Renal pelvis (tissue), 4 donors: ENCODE results near the gene TNRC18. TPM values are rescaled to one million over a fixed set of nuclear protein-coding genes. Genes with fewer than 3 reads are reported as not detected.

Experiments
- DNase-seq: peaks from one replicate; pipeline ENCODE4 v3.0.0-alpha.2; 2013
- polyA plus RNA-seq, 3 donors: library from polyadenylated mRNA; unstranded; fragments of 120-200 nt; gene quantifications; one replicate each; pipeline ENCODE4 v1.2.1, GENCODE V29; 2013; ENCODE audit not compliant: insufficient read length in 3 of 3

The TNRC18 gene
- polyA plus RNA-seq, 3 donors, result 126 to 150 (median 132) TPM

DNA sequence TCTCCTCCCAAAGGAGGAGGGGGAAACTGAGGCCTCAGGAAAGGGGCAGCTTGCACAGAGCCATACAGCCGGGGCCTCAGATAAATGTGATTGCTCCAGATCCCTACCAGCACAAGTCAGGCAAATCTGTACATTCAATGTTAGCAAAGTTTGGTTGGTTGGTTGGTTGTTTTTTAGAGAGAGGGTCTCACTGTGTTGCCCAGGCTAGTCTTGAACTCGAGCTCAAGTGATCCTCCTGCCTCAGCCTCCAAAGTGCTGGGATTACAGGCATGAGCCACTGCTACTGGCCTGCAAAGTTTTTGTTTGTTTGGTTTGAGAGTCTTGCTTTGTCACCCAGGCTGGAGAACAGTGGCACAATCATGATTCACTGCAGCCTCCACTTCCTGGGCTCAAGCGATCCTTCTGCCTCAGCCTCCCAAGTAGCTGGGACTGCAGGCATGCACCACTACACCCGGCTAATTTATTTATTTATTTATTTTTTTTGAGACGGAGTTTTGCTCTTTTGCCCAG is 30.0 kb upstream of the TNRC18 start:
- no peak for DNase-seq

DNA sequence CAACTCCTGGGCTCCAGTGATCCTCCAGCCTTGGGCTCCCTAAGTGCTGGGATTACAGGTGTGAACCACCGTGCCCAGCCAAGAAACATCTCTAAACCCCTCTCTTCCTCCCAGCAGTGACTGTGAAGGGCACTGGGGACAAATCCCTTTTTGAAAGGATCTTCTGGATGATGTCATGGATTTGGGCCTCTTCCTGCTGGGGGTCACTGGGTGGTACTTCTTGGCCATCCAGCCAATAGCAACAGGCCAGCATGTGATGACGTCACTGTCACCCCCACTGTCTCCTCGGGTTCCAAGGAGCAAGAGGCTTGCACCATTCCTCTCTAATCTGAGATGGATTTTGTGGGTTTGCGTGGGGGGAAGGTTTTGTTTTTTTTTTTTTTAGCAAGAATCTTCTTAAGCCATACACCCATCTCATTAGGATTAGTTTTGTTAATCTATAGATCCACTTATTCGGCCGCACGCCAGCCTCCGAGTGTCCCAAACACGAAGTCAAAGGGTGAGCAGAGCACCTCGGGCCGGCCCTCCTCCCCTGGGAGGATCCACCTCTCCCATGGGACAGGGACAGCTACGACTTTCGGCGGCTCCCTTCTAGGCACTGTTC is 29.4 kb upstream of the TNRC18 start:
- DNase-seq, result no peak

DNA sequence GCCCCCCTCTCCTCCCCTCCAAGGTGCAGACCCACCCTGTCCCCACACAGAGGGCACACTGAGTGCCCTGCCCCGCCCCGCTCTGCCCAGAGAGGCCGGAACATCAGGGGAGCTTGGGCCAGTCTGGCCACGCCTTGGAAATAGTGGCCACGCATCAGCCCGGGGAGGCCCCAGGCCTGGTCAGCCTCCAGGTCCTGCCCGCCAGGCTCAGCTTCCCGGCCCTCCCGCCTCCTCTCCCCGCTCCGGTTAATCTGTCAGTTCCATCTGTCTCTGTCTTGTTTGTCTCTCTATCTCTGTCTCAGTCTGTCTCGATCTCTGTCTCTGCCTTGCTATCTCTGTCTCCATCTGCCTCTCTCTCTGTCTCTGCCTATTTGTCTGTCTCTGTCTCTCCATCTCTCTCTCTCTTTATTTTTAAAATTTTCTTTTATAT is 28.9 kb upstream of the TNRC18 start:
- no peak for DNase-seq

DNA sequence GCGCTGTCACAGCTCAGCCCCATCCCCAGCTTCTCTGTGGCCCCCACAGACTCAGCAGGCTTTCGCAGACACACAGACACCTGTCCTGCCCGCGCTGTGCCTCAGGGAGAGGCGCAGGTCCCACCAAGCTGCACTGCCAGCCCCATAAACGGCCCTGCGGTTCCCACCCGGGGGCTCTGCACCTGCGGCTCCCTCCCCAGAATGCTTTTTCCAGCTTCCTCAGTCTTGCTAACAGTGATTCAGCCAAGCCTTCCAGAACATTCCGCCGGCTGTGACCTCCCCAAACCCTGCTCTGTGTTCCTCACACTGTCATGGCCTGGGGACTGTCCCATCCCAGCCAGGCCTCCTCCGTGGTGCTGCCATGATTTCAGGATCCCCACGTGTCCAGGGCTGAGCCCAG is 27.8 kb upstream of the TNRC18 start:
- DNase-seq, result no peak

DNA sequence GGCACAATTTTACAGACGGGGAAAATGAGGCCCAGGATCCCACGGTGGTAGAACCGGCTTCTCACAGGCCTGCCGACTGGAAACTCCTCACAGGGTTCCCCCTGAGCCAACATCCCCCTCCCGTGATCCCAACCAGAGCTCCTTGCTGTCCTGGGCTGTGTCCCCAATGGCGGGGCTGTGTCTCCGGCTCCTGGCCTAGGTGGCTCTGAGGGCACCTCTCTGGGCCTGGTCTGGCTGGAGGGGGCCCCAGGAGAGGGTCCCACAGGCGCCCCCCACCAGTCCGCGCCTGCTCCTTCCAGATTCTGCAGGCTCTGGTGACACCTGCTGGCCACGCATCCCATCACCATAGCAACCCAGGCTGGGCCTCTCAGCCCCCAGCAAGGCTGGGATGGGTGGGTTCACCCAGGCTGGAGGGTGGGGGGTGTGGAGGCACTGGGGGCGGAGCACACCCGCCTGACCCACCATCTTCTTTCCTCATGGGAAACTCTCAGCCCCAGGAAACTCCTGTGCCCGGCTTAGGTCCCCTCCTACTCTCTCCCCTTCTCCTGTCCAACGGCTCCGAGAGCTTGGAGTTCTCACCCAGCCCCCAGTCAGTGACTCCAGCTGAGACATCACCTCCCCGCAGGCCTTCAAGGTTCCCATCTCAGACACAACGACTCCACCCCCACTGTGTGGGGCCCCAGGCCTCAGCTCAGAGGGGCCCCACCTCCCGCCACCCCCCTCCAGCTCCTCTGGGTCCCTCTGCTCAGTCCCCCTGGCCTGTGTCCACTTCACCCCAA is 27.1 kb upstream of the TNRC18 start:
- DNase-seq, result no peak

DNA sequence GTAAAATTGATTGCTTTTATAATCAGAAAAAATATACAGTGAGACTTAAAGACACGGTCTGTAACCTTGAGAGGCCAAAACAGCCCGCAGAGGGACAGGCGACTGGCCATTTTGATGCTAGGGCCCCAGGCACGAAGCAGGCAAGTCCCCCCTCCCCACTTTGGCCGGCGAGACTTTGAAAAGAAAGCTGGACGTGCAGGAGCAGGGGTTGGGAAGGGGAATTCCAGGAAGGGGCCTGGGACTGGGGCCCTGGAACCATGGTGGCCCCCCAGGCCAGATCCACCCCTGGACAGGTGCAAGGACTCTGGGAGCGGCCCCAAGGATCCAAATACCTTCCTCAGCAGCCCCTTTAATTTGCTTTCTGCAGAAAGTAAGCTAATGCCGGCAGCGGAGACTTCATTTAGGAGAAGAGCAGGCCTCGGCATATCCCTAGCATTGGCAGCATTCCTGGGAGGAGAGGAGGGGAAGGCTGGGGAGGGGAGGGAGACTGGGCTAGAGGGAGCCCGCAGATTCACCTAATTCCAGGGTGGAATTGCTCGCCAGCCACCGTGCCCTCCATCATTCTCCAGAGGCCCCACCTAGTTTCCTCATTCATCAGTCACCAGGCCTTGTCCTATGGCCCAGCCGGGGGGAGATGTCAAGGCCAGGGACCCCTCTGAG is 24.9 kb upstream of the TNRC18 start:
- DNase-seq, result no peak

DNA sequence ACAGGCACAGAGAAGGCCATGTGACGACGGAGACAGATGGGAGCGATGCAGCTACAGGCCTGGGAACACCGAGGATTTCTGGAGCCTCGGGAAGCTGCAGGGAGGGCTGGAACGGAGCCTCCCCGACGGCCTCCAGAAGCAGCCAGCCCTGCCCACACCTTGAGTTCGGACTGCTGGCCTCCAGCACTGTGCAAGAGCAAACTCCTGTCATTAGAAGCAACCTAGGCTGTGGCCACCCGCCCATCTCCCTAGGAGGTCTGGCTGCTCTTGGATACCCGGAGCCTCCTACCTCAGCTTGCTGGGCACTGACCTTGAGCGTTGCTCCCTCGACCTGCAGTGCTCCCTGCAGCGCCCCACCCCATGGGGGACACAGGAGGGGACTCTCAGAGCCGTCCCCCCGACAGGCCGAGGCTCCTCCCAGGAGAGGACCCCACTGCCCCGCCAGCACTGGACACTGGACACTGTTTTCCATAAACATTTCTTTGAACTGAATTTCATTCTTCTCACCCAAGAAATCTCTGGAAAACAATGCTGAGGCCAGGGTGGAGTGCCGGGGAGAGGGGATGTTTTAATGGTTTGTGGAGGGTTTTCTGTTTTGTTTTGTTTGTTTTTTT is 22.5 kb upstream of the TNRC18 start:
- no peak for DNase-seq

DNA sequence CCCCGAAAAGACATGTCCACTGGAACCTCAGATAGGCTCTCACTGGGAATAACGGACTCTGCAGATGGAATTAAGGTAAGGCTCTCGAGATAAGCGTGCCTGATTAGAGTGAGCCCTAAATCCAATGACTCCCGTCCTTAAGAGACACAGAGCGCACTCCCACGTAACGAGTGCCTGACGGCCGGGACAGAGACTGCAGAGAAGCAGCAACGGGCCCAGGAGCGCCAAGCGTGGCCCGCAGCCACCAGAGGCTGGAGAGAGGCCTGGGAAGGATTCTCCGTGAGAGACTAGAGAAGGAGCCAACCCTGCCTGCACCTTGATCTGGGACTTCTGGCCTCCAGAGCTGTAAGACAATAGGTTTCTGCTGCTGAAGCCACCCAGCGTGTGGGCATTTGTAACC is 20.0 kb upstream of the TNRC18 start:
- DNase-seq, result no peak

DNA sequence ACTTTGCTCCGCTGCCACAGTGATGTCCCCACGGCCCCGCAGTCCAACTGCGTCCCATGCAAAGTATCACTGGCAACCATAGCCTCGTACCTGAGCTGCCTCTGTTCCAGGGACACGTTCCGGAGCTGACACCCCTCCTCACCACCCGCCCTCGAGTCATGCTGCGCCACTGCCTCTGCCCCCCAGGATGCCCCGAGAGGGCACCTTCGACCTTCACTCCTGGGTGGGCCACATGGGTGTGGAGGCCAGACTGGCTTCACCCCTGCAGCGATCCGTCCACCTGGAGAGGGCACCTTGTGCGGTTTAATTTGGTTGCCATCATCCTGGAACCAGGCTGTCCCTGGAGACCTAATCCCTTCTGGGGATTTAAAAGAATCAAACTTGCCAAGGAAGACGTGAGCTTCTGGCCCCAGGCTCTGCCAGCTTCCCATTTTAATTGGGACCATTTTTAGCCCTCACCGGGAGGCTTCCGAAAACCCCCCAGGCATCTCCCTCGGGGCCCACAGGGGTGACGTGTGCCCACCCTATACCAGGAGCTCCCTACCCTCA is 19.2 kb upstream of the TNRC18 start:
- DNase-seq, result no peak

DNA sequence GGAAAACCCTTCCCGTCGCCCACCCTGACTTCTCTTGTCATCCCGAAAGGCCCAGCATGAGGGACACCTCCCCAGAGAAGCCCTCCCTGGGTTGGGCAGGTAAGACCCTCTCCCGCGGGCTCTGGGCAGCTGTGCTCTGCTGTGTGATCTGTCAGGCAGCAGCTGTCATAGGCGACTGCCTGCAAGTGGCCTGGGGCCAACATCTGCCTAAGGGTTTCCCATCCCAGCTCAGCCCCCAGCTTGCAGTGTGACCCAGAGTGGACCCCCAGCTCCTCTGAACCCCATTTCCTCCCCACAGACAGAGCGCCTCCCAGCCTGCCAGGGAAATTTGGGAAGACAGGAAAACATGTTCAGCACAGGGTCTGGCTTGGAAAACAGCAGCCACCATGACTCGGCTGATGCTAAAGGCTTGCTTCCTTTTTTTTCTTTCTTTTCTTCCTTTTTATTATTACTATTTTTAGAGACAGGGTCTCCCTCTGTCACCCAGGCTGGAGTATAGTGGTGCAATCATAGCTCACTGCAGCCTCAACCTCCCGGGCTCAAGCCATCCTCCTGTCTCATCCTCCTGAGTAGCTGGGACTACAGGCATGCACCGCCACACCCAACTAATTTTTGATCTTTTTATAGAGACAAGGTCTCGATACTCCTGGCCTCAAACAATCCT is 18.3 kb upstream of the TNRC18 start:
- no peak for DNase-seq

DNA sequence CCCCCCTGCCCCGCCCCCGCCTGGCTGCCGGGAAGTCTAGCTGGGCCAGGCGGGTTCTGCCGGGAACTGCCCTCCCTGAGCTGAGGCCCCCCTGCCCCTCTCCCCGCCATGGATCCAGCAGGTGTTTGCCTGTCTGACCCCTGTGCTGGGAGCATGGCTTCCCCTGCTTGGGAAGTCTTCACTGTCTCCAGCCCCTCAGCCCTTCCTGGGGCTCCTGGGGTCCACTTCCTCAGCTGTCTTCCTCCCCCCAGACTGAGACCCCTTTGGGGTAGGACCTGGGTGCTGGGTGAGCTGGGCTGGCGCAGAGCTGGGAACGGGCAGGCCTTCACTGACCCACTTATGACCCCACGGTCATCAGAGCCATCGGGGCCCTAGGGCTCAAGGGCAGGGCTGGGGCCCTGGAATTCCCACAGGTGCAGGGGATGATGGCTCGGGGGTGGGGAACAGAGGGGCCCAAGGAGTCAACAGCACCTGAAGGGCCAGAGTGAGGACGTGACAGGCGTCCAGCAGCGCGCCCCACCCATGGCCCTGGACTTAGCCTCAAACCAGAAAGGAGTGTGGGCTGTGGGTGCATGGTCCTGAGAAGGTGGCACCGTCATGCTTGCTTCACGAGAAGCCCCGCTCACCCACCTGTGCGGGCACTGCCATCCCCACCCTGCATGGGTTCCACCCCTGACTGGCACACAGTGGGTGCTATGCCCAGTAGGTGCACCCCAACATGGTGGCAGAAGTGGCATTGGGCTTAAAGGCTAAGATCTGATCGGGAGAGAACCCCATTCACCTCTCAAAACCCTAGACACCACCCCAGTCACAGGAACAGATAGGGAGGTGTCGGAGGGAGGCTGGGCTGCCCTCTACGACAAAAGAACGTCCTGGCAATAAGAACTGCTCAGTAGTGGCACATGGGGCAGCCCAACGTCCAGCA is 16.2 kb upstream of the TNRC18 start:
- DNase-seq, result no peak

DNA sequence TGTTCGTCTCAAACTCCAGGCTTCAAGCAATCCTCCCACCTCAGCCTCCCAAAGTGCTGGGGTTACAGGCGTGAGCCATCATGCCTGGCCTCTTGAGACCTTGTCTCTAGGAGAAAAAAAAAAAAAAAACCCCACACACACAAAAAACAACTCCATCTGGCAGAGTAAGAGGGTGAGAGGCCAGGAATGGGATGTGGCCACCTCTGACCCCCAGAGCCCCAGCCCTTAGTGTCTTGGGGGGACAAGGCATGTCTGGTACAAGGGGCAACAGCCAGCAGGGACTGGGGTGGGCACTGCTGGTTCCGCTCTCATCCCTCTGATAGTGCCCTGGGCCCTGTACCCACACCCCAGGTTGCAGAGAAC is 15.6 kb upstream of the TNRC18 start:
- DNase-seq, result no peak

DNA sequence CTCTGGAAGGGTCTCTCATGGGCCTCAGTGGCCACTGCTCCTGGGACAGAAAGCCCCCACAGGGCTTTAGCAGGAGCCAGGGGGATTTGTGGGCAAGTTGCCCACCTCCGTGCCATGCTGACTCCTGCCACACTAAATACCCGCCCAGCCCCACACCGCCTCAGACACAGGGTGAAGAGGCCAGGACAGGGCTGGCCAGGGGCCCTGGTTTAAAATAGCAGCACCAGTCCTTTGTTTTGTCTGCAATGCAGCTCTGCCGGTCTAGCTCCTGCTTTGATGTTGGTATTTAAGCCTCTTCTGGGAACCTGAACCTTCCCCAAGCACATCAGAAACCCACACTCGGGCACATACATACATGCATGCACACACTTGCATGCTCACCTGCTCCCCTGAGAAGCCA is 14.4 kb upstream of the TNRC18 start:
- DNase-seq, result no peak

DNA sequence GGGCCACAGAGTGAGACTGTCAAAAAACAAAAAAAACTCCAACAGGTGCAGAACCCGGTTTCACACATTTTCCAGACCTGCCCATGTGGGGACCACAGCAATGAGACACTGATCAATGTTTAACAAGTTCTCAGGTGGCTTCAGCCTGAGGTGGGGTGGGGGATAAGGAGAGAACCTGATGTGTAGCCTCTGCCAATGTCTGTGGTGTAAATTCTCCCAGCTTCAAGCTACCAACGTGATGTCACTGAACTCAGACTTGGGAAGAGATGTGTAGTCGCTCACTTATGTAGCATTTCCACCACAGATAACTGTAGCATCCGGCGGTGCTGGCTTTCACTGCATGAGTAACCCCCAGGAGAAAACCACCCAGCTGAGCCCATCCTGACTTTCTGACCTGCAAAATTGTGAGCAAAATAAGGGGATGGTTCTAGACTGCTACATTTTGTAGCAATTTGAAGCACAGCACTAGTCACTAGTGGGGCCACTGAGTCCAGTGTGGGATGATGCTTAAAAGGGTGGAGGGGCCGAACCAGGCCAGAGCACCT is 13.8 kb upstream of the TNRC18 start:
- DNase-seq, result no peak

DNA sequence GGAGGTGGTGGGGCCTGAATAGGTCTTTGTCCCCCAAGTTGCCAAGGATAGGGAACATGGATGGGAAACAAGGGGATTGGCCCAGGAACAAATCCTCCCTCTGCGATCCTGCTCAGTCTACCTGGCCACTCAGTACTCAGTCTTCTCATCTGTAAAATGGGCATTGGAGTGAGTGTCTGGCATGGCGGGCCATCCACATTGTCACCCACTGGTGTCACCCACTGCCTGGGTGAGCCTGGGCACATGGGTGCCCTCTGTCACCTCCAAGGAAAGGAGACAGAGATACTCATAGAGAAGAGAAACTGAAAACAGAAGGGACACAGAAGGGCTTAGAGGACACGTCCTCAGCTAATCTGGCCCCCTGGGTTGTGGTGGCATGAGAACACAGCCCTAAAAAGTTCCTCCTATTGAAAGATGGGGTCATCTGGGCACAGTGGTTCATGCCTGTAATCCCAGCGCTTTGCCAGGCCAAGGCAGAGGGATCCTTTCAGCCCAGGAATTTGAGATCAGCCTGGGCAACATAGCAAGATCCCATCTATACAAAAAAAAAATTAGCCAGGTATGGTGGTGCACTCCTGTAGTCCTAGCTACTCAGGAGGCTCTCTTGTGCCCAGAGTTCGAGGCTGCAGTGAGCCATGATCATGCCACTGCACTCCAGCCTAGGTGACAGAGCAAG is 12.5 kb upstream of the TNRC18 start:
- DNase-seq, result no peak

DNA sequence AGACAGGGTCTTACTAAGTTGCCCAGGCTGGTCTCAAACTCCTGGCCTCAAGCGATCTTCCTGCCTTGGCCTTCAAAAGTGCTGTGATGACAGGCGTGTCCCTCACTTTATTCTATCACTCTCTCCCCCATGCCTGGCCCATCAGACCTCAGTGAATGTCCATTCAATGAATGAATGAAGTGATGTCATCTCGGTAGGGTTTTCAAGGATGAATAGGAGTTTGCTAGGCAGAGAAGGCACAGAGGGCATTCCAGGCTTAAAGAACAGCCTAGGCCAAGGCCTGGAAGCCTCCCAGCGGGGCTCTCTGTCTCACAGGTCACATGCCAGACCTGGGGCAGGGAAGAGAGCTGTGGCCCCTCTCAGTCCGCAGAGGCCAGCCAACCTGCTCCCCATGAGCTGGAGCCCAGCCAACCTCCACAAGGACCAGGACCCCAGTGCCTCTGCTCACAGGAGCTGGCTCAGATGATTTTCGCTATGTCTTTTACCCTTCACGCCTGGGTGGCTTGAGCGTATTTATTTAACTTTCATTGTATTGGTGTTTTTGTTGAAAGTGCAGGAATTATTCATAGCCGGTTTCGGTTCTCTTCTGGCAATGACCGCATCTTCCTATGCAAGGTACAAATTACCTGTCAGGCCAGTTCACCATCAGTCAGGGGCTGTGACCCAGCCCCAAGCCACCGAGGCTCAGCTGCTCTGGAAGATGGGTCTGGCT is 11.8 kb upstream of the TNRC18 start:
- DNase-seq, result no peak

DNA sequence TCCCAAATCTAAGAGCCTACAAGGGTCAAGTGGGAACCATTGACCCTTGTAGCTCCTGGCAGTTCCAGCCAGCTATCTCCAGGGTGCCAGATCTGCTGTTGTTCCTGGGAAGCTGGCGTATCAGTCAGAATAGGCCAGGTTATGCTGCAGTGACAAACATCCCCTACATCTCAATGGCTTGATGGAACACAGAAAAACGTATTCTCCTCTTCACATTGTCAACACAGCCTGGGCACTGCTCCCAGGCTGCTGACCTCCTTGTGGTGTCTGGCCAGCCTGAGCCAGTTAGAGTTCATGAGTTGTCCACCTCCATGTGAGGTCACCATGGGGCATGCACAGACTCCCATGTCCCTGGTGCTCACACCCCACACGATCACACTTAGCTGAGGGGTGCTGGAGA is 9.5 kb upstream of the TNRC18 start:
- DNase-seq, result no peak

DNA sequence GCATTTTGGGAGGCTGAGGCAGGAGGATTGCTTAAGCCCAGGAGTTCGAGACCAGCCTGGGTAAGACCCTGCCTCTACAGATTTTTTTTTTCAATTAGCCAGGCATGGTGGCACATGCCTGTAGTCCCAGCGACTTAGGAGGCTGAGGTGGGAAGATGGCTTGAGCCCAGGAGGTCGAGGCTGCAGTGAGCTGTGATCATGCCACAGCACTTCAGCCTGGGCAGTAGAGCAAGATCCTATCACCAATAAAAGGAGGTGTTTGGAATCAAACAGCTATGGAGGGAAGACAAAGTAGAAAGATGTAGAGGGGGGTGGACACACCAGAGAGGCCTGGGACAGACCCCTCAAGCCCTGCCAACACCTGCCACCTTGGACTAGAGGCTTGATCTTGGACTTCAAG is 9.1 kb upstream of the TNRC18 start:
- no peak for DNase-seq

DNA sequence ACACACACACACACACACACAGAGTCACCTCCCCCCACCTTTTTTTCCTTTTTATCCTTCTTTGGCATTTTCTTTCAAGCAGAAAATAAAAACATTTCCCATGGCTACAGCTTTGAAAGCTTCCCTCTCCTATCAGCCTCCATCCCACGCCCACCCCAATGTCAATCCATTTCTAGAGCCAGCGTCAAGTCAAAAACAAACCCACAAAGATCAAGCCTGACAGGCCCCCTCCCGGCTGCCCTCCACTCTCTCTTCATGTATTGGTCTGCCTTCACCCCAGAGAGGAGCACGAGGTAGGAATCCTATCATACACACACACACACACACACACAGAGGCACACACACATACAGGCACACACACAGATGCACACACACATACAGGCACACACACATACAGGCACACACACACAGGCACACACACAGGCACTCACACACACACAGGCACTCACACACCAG is 8.0 kb upstream of the TNRC18 start:
- DNase-seq, result no peak
